MCF 10A (cell line): ENCODE measurements around the gene MMP24OS. TPM values are rescaled to one million over a fixed set of nuclear protein-coding genes. Genes with fewer than 3 reads are reported as not detected.

Source experiments
- BruUV-seq: library from RNA; stranded (reverse); fragments of 400-500 nt; replicated peaks from 2 replicates; lab custom pipeline; 2021; lab: Mats Ljungman, UMichigan
- CTCF ChIA-PET: fragments of 300-600 bp; sonication (Branson Sonifier 250); formaldehyde crosslinking; extraction: SDS; loops from one replicate; lab custom pipeline; 2021; ENCODE audit warnings: antibody characterized with exemption, inconsistent platforms; lab: Yijun Ruan, JAX
- POLR2A ChIA-PET: fragments of 300-600, 350-650 bp; sonication (Branson Sonifier 250); formaldehyde crosslinking; extraction: SDS; loops from one replicate; lab custom pipeline; 2020; ENCODE audit warnings: antibody characterized with exemption, inconsistent platforms; lab: Yijun Ruan, JAX
- DNase-seq: peaks from one replicate; pipeline ENCODE4 v3.0.0-alpha.2; 2018; ENCODE audit not compliant: unreplicated experiment
- H3K27ac Mint-ChIP-seq: one replicate; pipeline ENCODE4 v1.8.0; 2022; ENCODE audit warnings: mild to moderate bottlenecking, low read depth, mixed read lengths; ENCODE audit not compliant: unreplicated experiment
- H3K27me3 Mint-ChIP-seq: one replicate; pipeline ENCODE4 v1.8.0; 2022; ENCODE audit warnings: mixed read lengths; ENCODE audit not compliant: insufficient read depth, unreplicated experiment
- H3K36me3 Mint-ChIP-seq: one replicate; pipeline ENCODE4 v1.8.0; 2022; ENCODE audit warnings: mild to moderate bottlenecking, moderate library complexity, mixed read lengths; ENCODE audit not compliant: insufficient read depth, unreplicated experiment
- H3K4me1 Mint-ChIP-seq: one replicate; pipeline ENCODE4 v1.8.0; 2022; ENCODE audit warnings: mixed read lengths; ENCODE audit not compliant: insufficient read depth, unreplicated experiment
- H3K4me3 Mint-ChIP-seq: one replicate; pipeline ENCODE4 v1.8.0; 2022; ENCODE audit warnings: mild to moderate bottlenecking, moderate library complexity, mixed read lengths; ENCODE audit not compliant: unreplicated experiment
- H3K9me3 Mint-ChIP-seq: one replicate; pipeline ENCODE4 v1.8.0; 2022; ENCODE audit warnings: mixed read lengths; ENCODE audit not compliant: unreplicated experiment
- CTCF ChIP-seq: fragments of 200-600 bp; IDR thresholded peaks from one replicate; pipeline ENCODE4 v1.8.0; 2022; ENCODE audit warnings: antibody characterized with exemption, mild to moderate bottlenecking; ENCODE audit not compliant: unreplicated experiment
- intact Hi-C: fragments of 100-400 bp; cut with micrococcal nuclease; formaldehyde crosslinking; loops from 2 replicates; pipeline ENCODE4 v1.14.1; 2022
- total RNA-seq: library from RNA; stranded (reverse); gene quantifications from 2 replicates; pipeline ENCODE4 v1.2.3, GENCODE V29; 2022

MMP24OS gene
- total RNA-seq, 1 experiment from 2014 or later: 52.2 TPM

- intact Hi-C loops: no loop called here
These were observed 6.6 kb downstream of the MMP24OS start for GRCh38 chr20:35271073-35271882.

GRCh38 chr20:35270021-35270902 is 7.7 kb downstream of the MMP24OS start:
- Mint-ChIP-seq H3K27ac (no peak overlapping the region), H3K36me3 (peaks cover 11% of the 10 kb centered on the region), H3K4me1 (peaks cover 11% of the 10 kb centered on the region), H3K4me3 (no peak overlapping the region), H3K27me3 (no peaks in the 10 kb centered on the region), H3K9me3 (no peaks in the 10 kb centered on the region)
- intact Hi-C loops: no loop called here
- no peak for TF ChIP-seq CTCF
- ChIA-PET POLR2A (interaction anchor here (0.7 to 3.0 kb wide), 4 partner anchors 7 to 429 kb away, joined by 3 to 9 read pairs (median 6); partner anchors contain the start of genes EDEM2, MMP24OS, NFS1 and ROMO1), CTCF (interaction anchor here (0.6 to 5.3 kb wide), 23 partner anchors 9 to 709 kb away, joined by 3 to 44 read pairs (median 4); partner anchors contain the start of genes EDEM2, GDF5 and MMP24)
- no TSS peak for BruUV-seq
- DNase-seq: no peak

More at GRCh38 chr20:35271073-35271882, 6.6 kb downstream of the MMP24OS start:
- no TSS peak for BruUV-seq
- no peak overlapping the region for H3K27ac Mint-ChIP-seq
- H3K27me3 Mint-ChIP-seq: no peaks in the 10 kb centered on the region
- no peak overlapping the region for H3K4me3 Mint-ChIP-seq
- no peak for DNase-seq
- ChIA-PET POLR2A (interaction anchor here (0.7 to 3.0 kb wide), 4 partner anchors 11 to 428 kb away, joined by 3 to 9 read pairs (median 6); partner anchors contain the start of genes EDEM2, NFS1 and ROMO1), CTCF (interaction anchor here (0.7 to 5.3 kb wide), 8 partner anchors 10 to 176 kb away, joined by 3 to 44 read pairs (median 5); partner anchors contain the start of genes EDEM2 and GDF5)
- H3K9me3 Mint-ChIP-seq: no peaks in the 10 kb centered on the region
- H3K36me3 Mint-ChIP-seq: peaks cover 11% of the 10 kb centered on the region
- TF ChIP-seq CTCF: no peak
- H3K4me1 Mint-ChIP-seq: peaks cover 11% of the 10 kb centered on the region

- POLR2A ChIA-PET: interaction anchor here (1.0 to 3.0 kb wide), 4 partner anchors 8 to 176 kb away, joined by 3 to 9 read pairs (median 6); partner anchors contain the start of genes EDEM2 and MMP24OS
- Mint-ChIP-seq H3K9me3 (no peaks in the 10 kb centered on the region), H3K36me3 (peaks cover 16% of the 10 kb centered on the region), H3K4me3 (no peak overlapping the region), H3K27ac (no peak overlapping the region), H3K4me1 (peaks cover 11% of the 10 kb centered on the region), H3K27me3 (no peaks in the 10 kb centered on the region)
- no TSS peak for BruUV-seq
- CTCF ChIA-PET: interaction anchor here (0.5 to 5.3 kb wide), 35 partner anchors 9 to 1456 kb away, joined by 3 to 44 read pairs (median 3); partner anchors contain the start of gene EDEM2
- TF ChIP-seq CTCF: peak; percentile 82
- intact Hi-C loops: loop anchor here (1.0 to 2.0 kb wide), 2 partner anchors 60 to 124 kb away; no protein-coding TSS in a partner anchor
- DNase-seq: peak; percentile 72
These were observed 8.7 kb downstream of the MMP24OS start for GRCh38 chr20:35269055-35269781.
